Measurements from ENCODE around the gene SUGCT. TPM values are rescaled to one million over a fixed set of nuclear protein-coding genes. Genes with fewer than 3 reads are reported as not detected.

Gene SUGCT
- total and polyA plus RNA-seq, 5 donors from 2014 or later: 0.52 to 3.1 (median 1.5) TPM; not detected in 1

DNA sequence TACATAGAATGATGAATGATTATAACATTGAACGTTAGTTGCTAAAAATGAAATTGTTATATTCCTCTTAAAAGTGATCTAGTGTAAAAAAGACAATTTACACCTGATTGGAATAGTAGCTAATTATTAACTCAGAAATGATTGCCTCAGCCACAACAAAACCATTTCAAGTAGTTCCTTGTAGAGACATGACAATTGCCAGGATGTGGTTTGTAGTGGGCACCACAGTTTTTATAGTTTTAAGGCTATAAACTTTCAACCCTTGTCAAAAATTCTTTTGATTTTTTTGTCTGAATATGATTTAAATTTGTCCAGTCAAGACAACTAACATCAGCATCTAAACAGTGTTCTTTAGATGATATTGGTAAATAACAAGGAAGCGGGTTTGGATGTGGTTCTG, 145.2 kb downstream of the SUGCT start:
- no peak for ATAC-seq (ENCODE audit: low read depth in 2 of 2)
- H3K27me3 Mint-ChIP-seq: peaks cover 9% of the 10 kb centered on the region
- no peaks in the 10 kb centered on the region for H3K27me3 ChIP-seq (ENCODE audit: control insufficient read depth, insufficient read depth, low read length)
- H3K27ac Mint-ChIP-seq: no peak overlapping the region
- no peaks in the 10 kb centered on the region for H3K4me1 Mint-ChIP-seq
- H3K9me3 ChIP-seq (ENCODE audit: control insufficient read depth in 2 of 2, low read length in 2 of 2): no peaks in the 10 kb centered on the region
- H3K9me3 Mint-ChIP-seq: peaks cover 0 to 7% (median 2%) of the 10 kb centered on the region in 7 donors
- no peaks in the 10 kb centered on the region for H3K4me1 ChIP-seq (ENCODE audit: control insufficient read depth, insufficient read depth, low read length, poor library complexity, severe bottlenecking)
- H3K27ac ChIP-seq (ENCODE audit: insufficient read depth, low read length, poor library complexity, severe bottlenecking): no peak overlapping the region
- no peaks in the 10 kb centered on the region for H3K36me3 Mint-ChIP-seq
- DNase-seq: no peak
- H3K4me3 Mint-ChIP-seq: no peak overlapping the region
- H3K4me3 ChIP-seq (ENCODE audit: low read depth, low read length): no peak overlapping the region
- no peaks in the 10 kb centered on the region for H3K36me3 ChIP-seq (ENCODE audit: control insufficient read depth, insufficient read depth, low read length)

DNA sequence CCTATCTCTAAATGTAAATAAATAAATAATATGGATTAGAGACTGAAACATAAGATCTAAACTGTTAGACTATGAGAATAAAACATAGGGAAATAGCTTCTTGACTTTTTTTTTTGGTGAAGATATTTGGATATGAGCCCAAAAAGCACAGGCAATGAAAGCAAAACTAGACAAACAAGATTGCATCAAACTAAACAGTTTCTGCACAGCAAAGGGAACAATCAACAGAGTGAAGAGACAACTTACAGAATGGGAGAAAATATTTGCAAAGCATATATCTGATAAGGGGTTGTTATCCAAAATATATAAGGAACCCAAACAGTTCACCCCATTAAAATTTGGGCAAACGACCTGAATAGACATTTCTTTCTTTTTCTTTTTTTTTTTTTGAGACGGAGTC, 148.1 kb downstream of the SUGCT start:
- Histone ChIP-seq H3K4me3 (ENCODE audit: low read depth, low read length) (no peak overlapping the region), H3K36me3 (ENCODE audit: control insufficient read depth, insufficient read depth, low read length) (no peaks in the 10 kb centered on the region), H3K9me3 (ENCODE audit: control insufficient read depth in 2 of 2, low read length in 2 of 2) (no peaks in the 10 kb centered on the region), H3K4me1 (ENCODE audit: control insufficient read depth, insufficient read depth, low read length, poor library complexity, severe bottlenecking) (no peaks in the 10 kb centered on the region), H3K27me3 (ENCODE audit: control insufficient read depth, insufficient read depth, low read length) (no peaks in the 10 kb centered on the region), H3K27ac (ENCODE audit: insufficient read depth, low read length, poor library complexity, severe bottlenecking) (no peak overlapping the region)
- Mint-ChIP-seq H3K36me3 (no peaks in the 10 kb centered on the region), H3K27me3 (peaks cover 5% of the 10 kb centered on the region), H3K4me3 (no peak overlapping the region), H3K9me3 (peaks cover 0 to 7% (median 2%) of the 10 kb centered on the region in 7 donors), H3K4me1 (no peaks in the 10 kb centered on the region), H3K27ac (no peak overlapping the region)
- ATAC-seq (ENCODE audit: low read depth in 2 of 2) (no peak), DNase-seq (no peak)

DNA sequence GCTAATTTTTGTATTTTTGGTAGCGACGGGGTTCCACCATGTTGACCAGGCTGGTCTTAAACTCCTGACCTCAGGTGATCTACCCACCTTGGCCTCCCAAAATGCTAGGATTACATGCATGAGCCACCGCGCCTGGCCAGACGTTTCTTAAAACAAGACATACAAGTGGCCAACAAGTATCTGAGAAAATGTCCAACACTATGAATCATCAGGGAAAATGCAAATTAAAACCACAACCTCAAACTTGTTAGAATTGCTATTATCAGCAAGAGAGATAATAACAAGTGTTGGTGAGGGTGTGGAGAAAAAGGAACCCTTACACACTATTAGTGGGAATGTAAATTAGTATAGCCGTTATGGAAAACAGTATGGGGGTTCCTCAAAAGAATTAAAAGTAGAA, 148.6 kb downstream of the SUGCT start:
- DNase-seq (no peak), ATAC-seq (ENCODE audit: low read depth in 2 of 2) (no peak)
- Mint-ChIP-seq H3K27me3 (peaks cover 5% of the 10 kb centered on the region), H3K36me3 (no peaks in the 10 kb centered on the region), H3K9me3 (peaks cover 0 to 7% (median 2%) of the 10 kb centered on the region in 7 donors), H3K27ac (no peak overlapping the region), H3K4me1 (no peaks in the 10 kb centered on the region), H3K4me3 (no peak overlapping the region)
- H3K4me3 ChIP-seq (ENCODE audit: low read depth, low read length): no peak overlapping the region
- H3K27ac ChIP-seq (ENCODE audit: insufficient read depth, low read length, poor library complexity, severe bottlenecking): no peak overlapping the region
- H3K4me1 ChIP-seq (ENCODE audit: control insufficient read depth, insufficient read depth, low read length, poor library complexity, severe bottlenecking): no peaks in the 10 kb centered on the region
- H3K36me3 ChIP-seq (ENCODE audit: control insufficient read depth, insufficient read depth, low read length): no peaks in the 10 kb centered on the region
- H3K27me3 ChIP-seq (ENCODE audit: control insufficient read depth, insufficient read depth, low read length): no peaks in the 10 kb centered on the region
- H3K9me3 ChIP-seq (ENCODE audit: control insufficient read depth in 2 of 2, low read length in 2 of 2): no peaks in the 10 kb centered on the region

DNA sequence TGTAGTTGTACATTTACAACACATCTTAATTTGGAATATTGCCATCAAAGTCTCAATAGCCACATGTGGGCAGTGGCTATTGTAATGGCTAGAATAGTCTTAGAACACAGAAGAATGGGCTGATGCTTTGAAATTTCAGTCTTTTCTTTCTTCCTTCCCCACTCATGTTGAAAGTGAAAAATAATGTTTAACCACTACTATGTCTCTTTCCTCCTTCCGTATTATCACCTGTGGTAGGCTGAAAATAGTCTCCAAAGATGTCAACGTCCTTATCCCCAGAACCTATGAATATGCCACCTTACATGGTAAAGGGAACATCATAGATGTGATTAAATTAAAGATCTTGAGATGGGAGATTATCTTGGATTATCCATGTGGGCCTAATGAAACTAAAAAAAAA, 154.0 kb downstream of the SUGCT start:
- no peak overlapping the region for H3K27ac ChIP-seq (ENCODE audit: insufficient read depth, low read length, poor library complexity, severe bottlenecking)
- Mint-ChIP-seq H3K9me3 (peaks cover 1 to 4% (median 2%) of the 10 kb centered on the region in 7 donors), H3K27me3 (peaks cover 3% of the 10 kb centered on the region)

DNA sequence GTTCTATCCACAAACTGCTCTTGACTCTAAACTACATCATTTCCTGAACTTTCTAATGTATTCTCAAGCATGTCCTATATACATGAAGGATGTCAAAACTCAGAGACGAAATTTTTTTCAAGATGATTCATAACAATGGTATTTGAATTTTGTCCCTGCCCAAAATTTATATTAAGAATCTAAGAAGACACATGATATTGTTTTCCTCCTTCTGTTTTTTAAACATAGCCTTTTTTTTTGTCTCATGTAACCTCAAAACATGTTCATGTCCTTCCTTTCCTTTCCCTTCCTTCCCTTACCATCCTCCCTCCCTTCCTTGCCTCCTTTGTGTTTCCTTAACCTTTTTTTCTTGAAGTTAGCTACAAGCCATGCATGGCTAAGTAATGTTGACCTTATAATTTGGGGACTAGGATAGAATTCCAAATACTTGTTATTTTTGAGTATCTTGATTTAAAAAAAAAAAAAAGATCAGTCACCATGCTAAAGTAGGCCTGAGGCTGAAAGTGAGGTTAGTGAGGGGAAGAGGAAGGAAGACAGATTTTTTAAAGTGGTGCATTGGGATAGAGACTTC, 163.0 kb downstream of the SUGCT start:
- Histone ChIP-seq H3K9me3 (ENCODE audit: control insufficient read depth in 2 of 2, low read length in 2 of 2) (no peaks in the 10 kb centered on the region), H3K27me3 (ENCODE audit: control insufficient read depth, insufficient read depth, low read length) (no peaks in the 10 kb centered on the region), H3K4me1 (ENCODE audit: control insufficient read depth, insufficient read depth, low read length, poor library complexity, severe bottlenecking) (no peaks in the 10 kb centered on the region), H3K27ac (ENCODE audit: insufficient read depth, low read length, poor library complexity, severe bottlenecking) (no peak overlapping the region), H3K4me3 (ENCODE audit: low read depth, low read length) (no peak overlapping the region), H3K36me3 (ENCODE audit: control insufficient read depth, insufficient read depth, low read length) (no peaks in the 10 kb centered on the region)
- no peak overlapping the region for H3K27ac Mint-ChIP-seq
- ATAC-seq (ENCODE audit: low read depth in 2 of 2): no peak
- no peaks in the 10 kb centered on the region for H3K36me3 Mint-ChIP-seq
- peaks cover 0 to 2% (median 0%) of the 10 kb centered on the region in 7 donors for H3K9me3 Mint-ChIP-seq
- DNase-seq: no peak
- peaks cover 0 to 3% (median 0%) of the 10 kb centered on the region in 4 donors for H3K4me1 Mint-ChIP-seq
- H3K4me3 Mint-ChIP-seq: no peak overlapping the region
- no peaks in the 10 kb centered on the region for H3K27me3 Mint-ChIP-seq

More for the DNA sequence above, 154.0 kb downstream of the SUGCT start:
- Mint-ChIP-seq H3K36me3 (no peaks in the 10 kb centered on the region), H3K4me1 (no peaks in the 10 kb centered on the region), H3K27ac (no peak overlapping the region), H3K4me3 (no peak overlapping the region)
- DNase-seq (no peak), ATAC-seq (ENCODE audit: low read depth in 2 of 2) (no peak)
- Histone ChIP-seq H3K4me1 (ENCODE audit: control insufficient read depth, insufficient read depth, low read length, poor library complexity, severe bottlenecking) (no peaks in the 10 kb centered on the region), H3K9me3 (ENCODE audit: control insufficient read depth in 2 of 2, low read length in 2 of 2) (no peaks in the 10 kb centered on the region), H3K27me3 (ENCODE audit: control insufficient read depth, insufficient read depth, low read length) (no peaks in the 10 kb centered on the region), H3K36me3 (ENCODE audit: control insufficient read depth, insufficient read depth, low read length) (no peaks in the 10 kb centered on the region), H3K4me3 (ENCODE audit: low read depth, low read length) (no peak overlapping the region)

DNA sequence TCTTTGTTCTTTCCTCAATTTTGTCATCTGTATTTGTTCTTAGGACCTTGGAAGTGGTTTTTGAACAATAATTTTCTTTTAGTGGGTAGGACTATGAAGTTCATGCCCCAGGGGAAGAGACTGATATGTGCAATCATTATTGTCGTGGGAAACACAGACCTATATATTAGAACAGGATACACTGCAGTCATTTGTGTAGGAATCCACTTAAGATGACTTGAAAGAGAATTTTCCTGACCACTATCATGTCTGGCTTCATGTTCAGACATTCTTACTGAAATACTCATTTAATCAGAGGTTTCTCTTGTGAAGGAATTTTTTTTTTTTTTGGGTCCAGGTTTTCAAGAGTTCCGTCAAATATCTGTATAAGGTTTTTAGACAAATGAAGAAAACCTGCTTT, 163.6 kb downstream of the SUGCT start:
- H3K36me3 ChIP-seq (ENCODE audit: control insufficient read depth, insufficient read depth, low read length): no peaks in the 10 kb centered on the region
- H3K27ac ChIP-seq (ENCODE audit: insufficient read depth, low read length, poor library complexity, severe bottlenecking): no peak overlapping the region
- Mint-ChIP-seq H3K4me1 (peaks cover 0 to 3% (median 0%) of the 10 kb centered on the region in 4 donors), H3K27me3 (no peaks in the 10 kb centered on the region), H3K9me3 (peaks cover 0 to 2% (median 0%) of the 10 kb centered on the region in 7 donors), H3K4me3 (no peak overlapping the region), H3K27ac (no peak overlapping the region), H3K36me3 (no peaks in the 10 kb centered on the region)
- no peaks in the 10 kb centered on the region for H3K9me3 ChIP-seq (ENCODE audit: control insufficient read depth in 2 of 2, low read length in 2 of 2)
- no peak for ATAC-seq (ENCODE audit: low read depth in 2 of 2)
- H3K27me3 ChIP-seq (ENCODE audit: control insufficient read depth, insufficient read depth, low read length): no peaks in the 10 kb centered on the region
- DNase-seq: no peak
- H3K4me1 ChIP-seq (ENCODE audit: control insufficient read depth, insufficient read depth, low read length, poor library complexity, severe bottlenecking): no peaks in the 10 kb centered on the region
- H3K4me3 ChIP-seq (ENCODE audit: low read depth, low read length): no peak overlapping the region

DNA sequence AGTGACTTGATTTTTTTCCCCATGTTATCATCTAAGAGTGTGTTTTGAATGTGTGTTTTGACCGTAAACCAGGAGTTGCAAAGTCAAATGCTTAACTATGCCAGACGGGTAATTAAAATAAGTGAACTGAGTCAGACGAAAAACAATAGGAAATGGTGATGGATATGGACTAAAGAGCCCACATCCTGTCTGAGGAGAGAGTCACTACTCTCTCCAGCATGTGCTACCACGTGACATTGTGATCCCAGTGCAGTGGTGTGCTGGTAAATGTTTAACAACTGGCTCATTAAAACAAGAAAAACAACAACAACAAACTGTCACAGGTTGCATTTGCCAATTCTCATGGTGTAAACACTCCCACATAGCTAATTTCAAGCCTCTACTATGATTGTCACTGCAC, 164.3 kb downstream of the SUGCT start:
- ATAC-seq (ENCODE audit: low read depth in 2 of 2) (no peak), DNase-seq (peak in 1 of 3 donors; percentile 15)
- H3K9me3 Mint-ChIP-seq: peaks cover 0 to 2% (median 0%) of the 10 kb centered on the region in 7 donors
- no peaks in the 10 kb centered on the region for H3K27me3 ChIP-seq (ENCODE audit: control insufficient read depth, insufficient read depth, low read length)
- no peaks in the 10 kb centered on the region for H3K4me1 ChIP-seq (ENCODE audit: control insufficient read depth, insufficient read depth, low read length, poor library complexity, severe bottlenecking)
- H3K4me1 Mint-ChIP-seq: peaks cover 0 to 3% (median 0%) of the 10 kb centered on the region in 4 donors
- no peaks in the 10 kb centered on the region for H3K9me3 ChIP-seq (ENCODE audit: control insufficient read depth in 2 of 2, low read length in 2 of 2)
- H3K27ac ChIP-seq (ENCODE audit: insufficient read depth, low read length, poor library complexity, severe bottlenecking): no peak overlapping the region
- no peak overlapping the region for H3K4me3 ChIP-seq (ENCODE audit: low read depth, low read length)
- no peak overlapping the region for H3K4me3 Mint-ChIP-seq
- no peaks in the 10 kb centered on the region for H3K36me3 ChIP-seq (ENCODE audit: control insufficient read depth, insufficient read depth, low read length)
- H3K27ac Mint-ChIP-seq: no peak overlapping the region
- H3K36me3 Mint-ChIP-seq: no peaks in the 10 kb centered on the region
- H3K27me3 Mint-ChIP-seq: no peaks in the 10 kb centered on the region

DNA sequence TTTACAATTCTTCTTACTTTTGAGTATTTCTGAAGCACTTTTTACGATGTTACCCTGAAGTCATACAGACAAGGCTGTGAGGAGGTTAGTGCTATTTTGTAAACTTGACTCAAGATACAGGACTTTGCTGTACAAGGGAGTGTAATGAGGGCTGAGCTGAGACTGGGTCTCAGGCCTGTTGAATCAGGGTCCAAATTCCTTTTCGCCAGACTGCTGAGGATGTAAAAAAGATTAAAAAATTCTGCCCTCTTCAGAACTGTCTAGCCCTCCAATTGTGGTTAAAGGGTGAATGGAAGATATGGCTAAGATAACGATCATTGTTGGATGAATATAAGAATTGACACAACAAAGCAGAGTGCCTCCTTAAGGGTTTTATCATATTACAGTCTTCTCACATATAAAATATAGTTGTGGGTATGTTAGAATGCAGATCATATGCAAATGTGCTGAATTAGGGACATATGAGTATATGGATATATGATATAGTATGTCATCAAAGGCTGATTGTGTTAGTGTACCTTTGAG, 165.4 kb downstream of the SUGCT start:
- Histone ChIP-seq H3K9me3 (ENCODE audit: control insufficient read depth in 2 of 2, low read length in 2 of 2) (no peaks in the 10 kb centered on the region), H3K27me3 (ENCODE audit: control insufficient read depth, insufficient read depth, low read length) (no peaks in the 10 kb centered on the region), H3K27ac (ENCODE audit: insufficient read depth, low read length, poor library complexity, severe bottlenecking) (no peak overlapping the region), H3K4me3 (ENCODE audit: low read depth, low read length) (no peak overlapping the region), H3K4me1 (ENCODE audit: control insufficient read depth, insufficient read depth, low read length, poor library complexity, severe bottlenecking) (no peaks in the 10 kb centered on the region), H3K36me3 (ENCODE audit: control insufficient read depth, insufficient read depth, low read length) (no peaks in the 10 kb centered on the region)
- no peaks in the 10 kb centered on the region for H3K27me3 Mint-ChIP-seq
- no peak overlapping the region for H3K4me3 Mint-ChIP-seq
- H3K4me1 Mint-ChIP-seq: peaks cover 0 to 3% (median 0%) of the 10 kb centered on the region in 4 donors
- DNase-seq: no peak
- ATAC-seq (ENCODE audit: low read depth in 2 of 2): no peak
- H3K9me3 Mint-ChIP-seq: peaks cover 0 to 4% (median 0%) of the 10 kb centered on the region in 7 donors
- H3K36me3 Mint-ChIP-seq: no peaks in the 10 kb centered on the region
- H3K27ac Mint-ChIP-seq: no peak overlapping the region

All from CD4-positive, CD25-positive, alpha-beta regulatory T cell (primary cell).